Thyroid gland (tissue), 4 donors: ENCODE data around the gene OR51V1. TPM values are rescaled to one million over a fixed set of nuclear protein-coding genes. Genes with fewer than 3 reads are reported as not detected.

ENCODE experiments used
- DNase-seq, 2 donors: peaks; one replicate each; pipeline ENCODE4 v3.0.0-alpha.2; 2019
- H3K27ac ChIP-seq, 3 donors: fragments of 200-600 bp; sonication (generic); 1 replicate in 2 of 3; 2 replicates in 1 of 3; pipeline ENCODE4 v1.5.1; 2016 to 2019; ENCODE audit warnings: mild to moderate bottlenecking in 1 of 3, moderate library complexity in 1 of 3
- H3K27me3 ChIP-seq: fragments of 200-600 bp; sonication (generic); one replicate; pipeline ENCODE4 v1.5.1; 2019
- H3K36me3 ChIP-seq, 2 donors: fragments of 200-600 bp; sonication (generic); one replicate each; pipeline ENCODE4 v1.5.1; 2016 to 2019
- H3K4me1 ChIP-seq, 2 donors: fragments of 200-600 bp; sonication (generic); one replicate each; pipeline ENCODE4 v1.5.1; 2017 to 2019
- H3K4me3 ChIP-seq, 3 donors: fragments of 200-600 bp; sonication (generic); replicated peaks in 1 of 3; 1 replicate in 2 of 3; 2 replicates in 1 of 3; pipeline ENCODE4 v1.5.1; 2016; ENCODE audit warnings: mild to moderate bottlenecking in 1 of 3
- H3K9me3 ChIP-seq: fragments of 200-600 bp; sonication (generic); one replicate; pipeline ENCODE4 v1.5.1; 2017
- POLR2A ChIP-seq, 2 donors: fragments of 450-650 bp; IDR thresholded peaks; one replicate each; pipeline ENCODE4 v1.6.1; 2017; ENCODE audit warnings: antibody characterized with exemption in 2 of 2, mild to moderate bottlenecking in 2 of 2, moderate library complexity in 1 of 2
- WGBS, 2 donors: methylation state at CpG; one replicate each; pipeline ENCODE4 v1.1.5; 2017; 5-methylcytosine and 5-hydroxymethylcytosine counted together
- intact Hi-C: fragments of 100-400 bp; cut with DNase I; formaldehyde crosslinking; loops from one replicate; pipeline ENCODE4 v1.15.1; 2023
- total RNA-seq, 4 donors: library from RNA; depleted of rRNA; stranded (reverse); fragments of >200 nt; gene quantifications; one replicate each; pipeline ENCODE4 v1.2.3, GENCODE V29; 2016
- TF ChIP-seq, protein P1 (sequence below), 6 experiments: fragments of 200-600 bp in 3 of 6; fragments of 450-650 bp in 3 of 6; sonication (generic) in 3 of 6; IDR thresholded peaks; one replicate each; pipeline ENCODE4 v1.5.1; 2016 to 2019; ENCODE audit warnings: antibody characterized with exemption in 6 of 6, mild to moderate bottlenecking in 2 of 6, inconsistent platforms in 1 of 6, moderate library complexity in 1 of 6

Gene OR51V1
- total RNA-seq, 4 donors from 2014 or later = not detected

DNA sequence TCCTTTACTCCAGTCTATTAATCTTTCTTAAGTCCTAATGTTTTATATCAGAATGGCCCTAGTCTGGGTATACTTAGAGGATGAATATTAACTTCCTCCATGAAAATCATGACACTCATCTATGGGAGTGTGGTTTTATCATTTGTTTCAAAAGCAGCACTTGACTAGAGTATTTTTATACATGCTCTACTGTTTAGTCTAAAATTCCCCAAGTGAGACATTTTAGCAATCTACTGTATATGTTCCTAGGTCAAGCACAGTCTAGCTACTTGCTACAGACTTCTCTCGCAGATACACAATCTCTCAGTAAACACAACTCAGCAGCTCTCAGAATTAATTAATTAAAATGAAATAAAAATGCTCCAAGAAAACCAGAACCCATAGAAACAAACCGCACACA lies 29.3 kb upstream of the OR51V1 start:
- H3K36me3 ChIP-seq = no peaks in the 10 kb centered on the region
- TF ChIP-seq, protein P1, sequence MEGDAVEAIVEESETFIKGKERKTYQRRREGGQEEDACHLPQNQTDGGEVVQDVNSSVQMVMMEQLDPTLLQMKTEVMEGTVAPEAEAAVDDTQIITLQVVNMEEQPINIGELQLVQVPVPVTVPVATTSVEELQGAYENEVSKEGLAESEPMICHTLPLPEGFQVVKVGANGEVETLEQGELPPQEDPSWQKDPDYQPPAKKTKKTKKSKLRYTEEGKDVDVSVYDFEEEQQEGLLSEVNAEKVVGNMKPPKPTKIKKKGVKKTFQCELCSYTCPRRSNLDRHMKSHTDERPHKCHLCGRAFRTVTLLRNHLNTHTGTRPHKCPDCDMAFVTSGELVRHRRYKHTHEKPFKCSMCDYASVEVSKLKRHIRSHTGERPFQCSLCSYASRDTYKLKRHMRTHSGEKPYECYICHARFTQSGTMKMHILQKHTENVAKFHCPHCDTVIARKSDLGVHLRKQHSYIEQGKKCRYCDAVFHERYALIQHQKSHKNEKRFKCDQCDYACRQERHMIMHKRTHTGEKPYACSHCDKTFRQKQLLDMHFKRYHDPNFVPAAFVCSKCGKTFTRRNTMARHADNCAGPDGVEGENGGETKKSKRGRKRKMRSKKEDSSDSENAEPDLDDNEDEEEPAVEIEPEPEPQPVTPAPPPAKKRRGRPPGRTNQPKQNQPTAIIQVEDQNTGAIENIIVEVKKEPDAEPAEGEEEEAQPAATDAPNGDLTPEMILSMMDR (IDR thresholded peaks at IDR 0.05) = no peak
- no peak for TF ChIP-seq POLR2A (IDR thresholded peaks at IDR 0.05)
- H3K4me1 ChIP-seq = no peaks in the 10 kb centered on the region
- no peaks in the 10 kb centered on the region for H3K9me3 ChIP-seq
- intact Hi-C loops = no loop called here
- no peak overlapping the region for H3K4me3 ChIP-seq
- WGBS, 2 donors = 88 to 93% methylated on average over 2 of the region's 2 CpGs
- DNase-seq = no peak
- no peaks in the 10 kb centered on the region for H3K27me3 ChIP-seq
- H3K27ac ChIP-seq = no peak overlapping the region

DNA sequence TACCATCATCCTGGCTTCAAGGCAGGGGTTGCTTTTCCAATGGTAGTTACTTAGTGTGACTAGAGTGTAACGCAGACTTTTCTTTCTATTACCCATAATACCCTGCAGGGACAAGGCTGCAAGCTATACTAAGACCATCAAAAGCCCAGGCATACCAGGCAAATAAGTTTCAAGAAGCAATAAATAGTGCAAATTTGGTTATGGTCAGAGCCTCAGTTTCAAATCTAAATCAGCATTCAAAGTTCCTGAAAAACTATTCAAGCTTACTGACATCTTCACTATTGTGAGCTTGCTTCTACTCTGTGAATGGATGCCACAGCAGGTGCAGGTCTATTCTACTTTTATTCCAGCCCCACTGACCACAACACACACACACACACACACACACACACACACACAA lies 28.9 kb upstream of the OR51V1 start:
- TF ChIP-seq, protein P1 (IDR thresholded peaks at IDR 0.05) = no peak
- no peak for TF ChIP-seq POLR2A (IDR thresholded peaks at IDR 0.05)
- WGBS, 2 donors = 79 to 95% methylated on average over 1 of the region's 1 CpG
- intact Hi-C loops = no loop called here
- no peaks in the 10 kb centered on the region for H3K27me3 ChIP-seq
- DNase-seq = no peak
- no peak overlapping the region for H3K27ac ChIP-seq
- no peak overlapping the region for H3K4me3 ChIP-seq
- no peaks in the 10 kb centered on the region for H3K36me3 ChIP-seq
- no peaks in the 10 kb centered on the region for H3K4me1 ChIP-seq
- H3K9me3 ChIP-seq = no peaks in the 10 kb centered on the region

DNA sequence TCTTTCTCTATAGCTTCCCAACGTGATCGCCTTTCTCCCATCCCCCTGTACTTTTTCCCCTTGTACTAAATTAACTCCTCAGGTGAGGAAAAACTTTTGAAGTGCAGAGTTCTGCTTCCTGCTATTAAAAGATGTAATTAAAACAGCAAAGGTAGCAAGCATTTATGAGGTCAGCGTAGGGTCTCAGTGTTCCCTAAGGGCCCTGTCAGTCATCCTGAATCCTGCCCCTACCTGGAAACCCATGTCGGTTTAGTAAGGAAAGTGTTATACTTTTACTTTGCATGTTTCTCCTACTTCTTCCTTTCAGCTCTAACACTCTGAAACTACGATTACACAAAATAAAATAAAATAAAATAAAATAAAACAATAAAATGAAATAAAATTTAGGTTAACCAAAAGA lies 27.6 kb upstream of the OR51V1 start:
- no peak for DNase-seq
- Histone ChIP-seq H3K9me3 (no peaks in the 10 kb centered on the region), H3K36me3 (no peaks in the 10 kb centered on the region), H3K27me3 (no peaks in the 10 kb centered on the region), H3K4me3 (no peak overlapping the region), H3K27ac (no peak overlapping the region), H3K4me1 (no peaks in the 10 kb centered on the region)
- WGBS, 2 donors = 63 to 64% methylated on average over 5 of the region's 5 CpGs
- TF ChIP-seq, protein P1 (IDR thresholded peaks at IDR 0.05) = no peak
- TF ChIP-seq POLR2A (IDR thresholded peaks at IDR 0.05) = no peak
- intact Hi-C loops = no loop called here

DNA sequence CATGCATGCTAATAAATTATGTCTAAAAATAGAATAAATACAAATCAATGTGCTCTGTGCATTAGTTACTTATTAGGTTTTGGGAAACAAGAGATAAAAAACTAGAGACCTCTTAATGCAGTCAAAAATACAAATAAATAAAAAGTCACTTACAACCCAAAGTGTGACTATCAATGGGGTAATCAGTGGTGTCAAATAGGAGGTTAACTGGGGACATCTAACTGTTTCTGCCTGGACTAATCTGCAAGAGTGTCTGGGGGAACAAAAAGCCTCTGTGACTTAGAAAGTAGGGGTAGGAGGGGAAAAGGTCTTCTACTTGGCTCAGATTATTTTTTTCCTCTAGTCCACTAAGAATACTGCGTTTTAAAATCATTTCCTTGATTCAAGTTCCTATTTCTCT lies 27.2 kb upstream of the OR51V1 start:
- intact Hi-C loops = no loop called here
- TF ChIP-seq, protein P1 (IDR thresholded peaks at IDR 0.05) = no peak
- TF ChIP-seq POLR2A (IDR thresholded peaks at IDR 0.05) = no peak
- no peaks in the 10 kb centered on the region for H3K36me3 ChIP-seq
- no peak overlapping the region for H3K27ac ChIP-seq
- H3K4me1 ChIP-seq = no peaks in the 10 kb centered on the region
- no peaks in the 10 kb centered on the region for H3K27me3 ChIP-seq
- no peaks in the 10 kb centered on the region for H3K9me3 ChIP-seq
- DNase-seq = no peak
- no peak overlapping the region for H3K4me3 ChIP-seq
- 40 to 45% methylated on average over 1 of the region's 1 CpG for WGBS, 2 donors

DNA sequence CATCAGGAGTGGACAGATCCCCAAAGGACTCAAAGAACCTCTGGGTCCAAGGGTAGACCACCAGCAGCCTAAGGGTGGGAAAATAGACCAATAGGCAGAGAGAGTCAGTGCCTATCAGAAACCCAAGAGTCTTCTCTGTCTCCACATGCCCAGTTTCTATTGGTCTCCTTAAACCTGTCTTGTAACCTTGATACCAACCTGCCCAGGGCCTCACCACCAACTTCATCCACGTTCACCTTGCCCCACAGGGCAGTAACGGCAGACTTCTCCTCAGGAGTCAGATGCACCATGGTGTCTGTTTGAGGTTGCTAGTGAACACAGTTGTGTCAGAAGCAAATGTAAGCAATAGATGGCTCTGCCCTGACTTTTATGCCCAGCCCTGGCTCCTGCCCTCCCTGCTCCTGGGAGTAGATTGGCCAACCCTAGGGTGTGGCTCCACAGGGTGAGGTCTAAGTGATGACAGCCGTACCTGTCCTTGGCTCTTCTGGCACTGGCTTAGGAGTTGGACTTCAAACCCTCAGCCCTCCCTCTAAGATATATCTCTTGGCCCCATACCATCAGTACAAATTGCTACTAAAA lies 26.3 kb upstream of the OR51V1 start, which contains the start of gene HBB:
Gene HBB (minus strand): TSS at position 340 of the 579 bp plus-strand sequence. CDS start 50 bp downstream, at position 290.
- Histone ChIP-seq H3K4me1 (no peaks in the 10 kb centered on the region), H3K36me3 (no peaks in the 10 kb centered on the region), H3K27ac (no peak within 1 kb of the TSS), H3K4me3 (no peak within 1 kb of the TSS), H3K27me3 (no peaks in the 10 kb centered on the region), H3K9me3 (no peaks in the 10 kb centered on the region)
- TF ChIP-seq POLR2A (IDR thresholded peaks at IDR 0.05) = no peak
- TF ChIP-seq, protein P1 (IDR thresholded peaks at IDR 0.05) = no peak
- intact Hi-C loops = no loop called here
- DNase-seq = no peak
- 88 to 92% methylated on average over 3 of the region's 3 CpGs for WGBS, 2 donors
